ENCODE data around the gene TENM4.

Gene TENM4

GRCh38 chr11:78731027-78731426, 709.8 kb downstream of the TENM4 start:
- TF ChIP-seq CREB1 (IDR thresholded peaks at IDR 0.05; ENCODE audit: low read depth) (no peak), NFIC (IDR thresholded peaks at IDR 0.05) (no peak), ZBTB7A (IDR thresholded peaks at IDR 0.05; ENCODE audit: low read depth) (no peak), FOXM1 (IDR thresholded peaks at IDR 0.05; ENCODE audit: borderline replicate concordance, low read depth) (no peak), RAD21 (IDR thresholded peaks at IDR 0.05; ENCODE audit: low read depth) (no peak), YY1 (IDR thresholded peaks at IDR 0.05; ENCODE audit: low read depth) (no peak), MAX (IDR thresholded peaks at IDR 0.05) (no peak), TCF12 (IDR thresholded peaks at IDR 0.05; ENCODE audit: low read depth) (no peak), CEBPB (IDR thresholded peaks at IDR 0.05) (no peak), EGR1 (IDR thresholded peaks at IDR 0.05) (no peak), EP300 (IDR thresholded peaks at IDR 0.05; ENCODE audit: borderline replicate concordance) (no peak), TAF1 (IDR thresholded peaks at IDR 0.05; ENCODE audit: low read depth) (no peak), TEAD4 (IDR thresholded peaks at IDR 0.05) (no peak)
- TF ChIP-seq, protein P1, sequence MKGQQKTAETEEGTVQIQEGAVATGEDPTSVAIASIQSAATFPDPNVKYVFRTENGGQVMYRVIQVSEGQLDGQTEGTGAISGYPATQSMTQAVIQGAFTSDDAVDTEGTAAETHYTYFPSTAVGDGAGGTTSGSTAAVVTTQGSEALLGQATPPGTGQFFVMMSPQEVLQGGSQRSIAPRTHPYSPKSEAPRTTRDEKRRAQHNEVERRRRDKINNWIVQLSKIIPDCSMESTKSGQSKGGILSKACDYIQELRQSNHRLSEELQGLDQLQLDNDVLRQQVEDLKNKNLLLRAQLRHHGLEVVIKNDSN (IDR thresholded peaks at IDR 0.05) = no peak
- TF ChIP-seq, protein P2, sequence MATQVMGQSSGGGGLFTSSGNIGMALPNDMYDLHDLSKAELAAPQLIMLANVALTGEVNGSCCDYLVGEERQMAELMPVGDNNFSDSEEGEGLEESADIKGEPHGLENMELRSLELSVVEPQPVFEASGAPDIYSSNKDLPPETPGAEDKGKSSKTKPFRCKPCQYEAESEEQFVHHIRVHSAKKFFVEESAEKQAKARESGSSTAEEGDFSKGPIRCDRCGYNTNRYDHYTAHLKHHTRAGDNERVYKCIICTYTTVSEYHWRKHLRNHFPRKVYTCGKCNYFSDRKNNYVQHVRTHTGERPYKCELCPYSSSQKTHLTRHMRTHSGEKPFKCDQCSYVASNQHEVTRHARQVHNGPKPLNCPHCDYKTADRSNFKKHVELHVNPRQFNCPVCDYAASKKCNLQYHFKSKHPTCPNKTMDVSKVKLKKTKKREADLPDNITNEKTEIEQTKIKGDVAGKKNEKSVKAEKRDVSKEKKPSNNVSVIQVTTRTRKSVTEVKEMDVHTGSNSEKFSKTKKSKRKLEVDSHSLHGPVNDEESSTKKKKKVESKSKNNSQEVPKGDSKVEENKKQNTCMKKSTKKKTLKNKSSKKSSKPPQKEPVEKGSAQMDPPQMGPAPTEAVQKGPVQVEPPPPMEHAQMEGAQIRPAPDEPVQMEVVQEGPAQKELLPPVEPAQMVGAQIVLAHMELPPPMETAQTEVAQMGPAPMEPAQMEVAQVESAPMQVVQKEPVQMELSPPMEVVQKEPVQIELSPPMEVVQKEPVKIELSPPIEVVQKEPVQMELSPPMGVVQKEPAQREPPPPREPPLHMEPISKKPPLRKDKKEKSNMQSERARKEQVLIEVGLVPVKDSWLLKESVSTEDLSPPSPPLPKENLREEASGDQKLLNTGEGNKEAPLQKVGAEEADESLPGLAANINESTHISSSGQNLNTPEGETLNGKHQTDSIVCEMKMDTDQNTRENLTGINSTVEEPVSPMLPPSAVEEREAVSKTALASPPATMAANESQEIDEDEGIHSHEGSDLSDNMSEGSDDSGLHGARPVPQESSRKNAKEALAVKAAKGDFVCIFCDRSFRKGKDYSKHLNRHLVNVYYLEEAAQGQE (IDR thresholded peaks at IDR 0.05; ENCODE audit: low read depth) = no peak

DNA sequence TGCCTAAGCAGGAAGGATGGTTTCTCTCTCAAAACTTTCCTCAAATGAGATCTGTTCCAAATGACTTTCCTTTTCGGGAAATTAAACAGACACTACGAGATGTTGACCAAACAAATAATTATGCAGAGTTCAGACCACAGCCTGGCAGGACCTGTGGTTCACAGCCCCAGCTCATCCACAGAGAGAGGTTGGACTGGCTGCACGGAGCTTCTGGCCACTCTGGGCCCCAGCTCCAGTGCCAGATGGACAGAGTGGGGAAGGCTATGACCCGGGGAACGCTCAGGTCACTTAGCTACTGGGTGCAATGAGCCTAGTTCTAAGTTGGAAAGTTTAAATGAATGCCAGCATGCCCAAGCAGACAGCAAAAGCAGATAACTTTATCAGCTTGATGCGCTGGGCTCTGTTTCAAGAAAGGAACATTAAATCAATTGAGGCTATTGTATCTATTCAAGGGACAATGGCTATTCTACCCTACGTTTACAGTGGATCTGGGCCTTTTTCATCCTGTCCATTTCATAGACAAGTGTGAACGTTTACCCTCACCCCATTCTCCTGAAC, 710.5 kb downstream of the TENM4 start:
- TF ChIP-seq RAD21 (IDR thresholded peaks at IDR 0.05; ENCODE audit: low read depth) = no peak
- TF ChIP-seq CREB1 (IDR thresholded peaks at IDR 0.05; ENCODE audit: low read depth) = no peak
- TF ChIP-seq NFIC (IDR thresholded peaks at IDR 0.05) = no peak
- TF ChIP-seq EGR1 (IDR thresholded peaks at IDR 0.05) = no peak
- TF ChIP-seq, protein P2 (IDR thresholded peaks at IDR 0.05; ENCODE audit: low read depth) = no peak
- TF ChIP-seq EP300 (IDR thresholded peaks at IDR 0.05; ENCODE audit: borderline replicate concordance) = no peak
- TF ChIP-seq CEBPB (IDR thresholded peaks at IDR 0.05) = no peak
- no peak for TF ChIP-seq TAF1 (IDR thresholded peaks at IDR 0.05; ENCODE audit: low read depth)
- TF ChIP-seq ZBTB7A (IDR thresholded peaks at IDR 0.05; ENCODE audit: low read depth) = no peak
- no peak for TF ChIP-seq MAX (IDR thresholded peaks at IDR 0.05)
- TF ChIP-seq, protein P1 (IDR thresholded peaks at IDR 0.05) = no peak

DNA sequence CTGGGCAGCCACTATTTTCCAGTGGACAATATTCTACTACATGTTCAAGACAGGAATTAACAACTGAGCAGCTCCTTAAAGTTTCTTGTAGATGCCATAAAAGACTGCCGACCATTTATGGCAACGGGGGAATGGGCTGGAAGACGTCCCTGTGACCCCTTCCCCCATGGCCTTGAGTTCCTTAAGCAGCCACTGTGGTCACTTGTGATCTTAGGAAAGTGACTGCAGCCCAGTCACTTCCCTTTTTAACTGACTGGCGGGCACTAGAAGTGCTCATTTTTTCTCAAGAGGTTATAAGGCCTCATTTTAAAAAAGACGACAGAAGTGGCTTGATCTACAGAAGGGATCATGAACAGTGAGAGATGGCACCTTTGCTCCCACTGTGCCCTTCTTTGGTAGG, 713.0 kb downstream of the TENM4 start:
- TF ChIP-seq RAD21 (IDR thresholded peaks at IDR 0.05; ENCODE audit: low read depth) = no peak
- no peak for TF ChIP-seq TAF1 (IDR thresholded peaks at IDR 0.05; ENCODE audit: low read depth)
- no peak for TF ChIP-seq EP300 (IDR thresholded peaks at IDR 0.05; ENCODE audit: borderline replicate concordance)
- no peak for TF ChIP-seq CREB1 (IDR thresholded peaks at IDR 0.05; ENCODE audit: low read depth)
- no peak for TF ChIP-seq MAX (IDR thresholded peaks at IDR 0.05)
- TF ChIP-seq CEBPB (IDR thresholded peaks at IDR 0.05) = no peak

DNA sequence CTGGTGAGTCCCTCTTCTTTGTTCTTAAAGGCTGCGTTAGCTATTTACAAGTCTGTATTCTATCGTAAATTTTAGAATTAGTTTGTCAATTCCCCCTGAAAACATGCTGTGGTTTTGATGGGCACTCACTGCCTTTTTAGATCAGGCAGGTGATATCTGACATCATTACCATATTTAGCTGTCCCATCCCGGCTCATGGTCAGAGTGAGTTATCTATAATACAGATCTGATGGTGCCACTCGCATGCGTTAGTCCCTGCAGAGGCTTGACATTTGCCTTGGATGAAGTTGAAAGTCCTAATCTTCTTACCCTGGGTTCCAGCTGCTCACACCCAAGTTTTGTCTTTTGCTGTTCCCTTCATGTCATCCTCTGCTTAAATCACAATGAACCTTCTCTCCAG, 715.6 kb downstream of the TENM4 start:
- no peak for TF ChIP-seq ZBTB7A (IDR thresholded peaks at IDR 0.05; ENCODE audit: low read depth)
- TF ChIP-seq, protein P1 (IDR thresholded peaks at IDR 0.05) = no peak
- TF ChIP-seq MAX (IDR thresholded peaks at IDR 0.05) = no peak
- no peak for TF ChIP-seq CREB1 (IDR thresholded peaks at IDR 0.05; ENCODE audit: low read depth)
- no peak for TF ChIP-seq YY1 (IDR thresholded peaks at IDR 0.05; ENCODE audit: low read depth)
- no peak for TF ChIP-seq RAD21 (IDR thresholded peaks at IDR 0.05; ENCODE audit: low read depth)
- TF ChIP-seq EP300 (IDR thresholded peaks at IDR 0.05; ENCODE audit: borderline replicate concordance) = no peak
- TF ChIP-seq EGR1 (IDR thresholded peaks at IDR 0.05) = no peak
- TF ChIP-seq NFIC (IDR thresholded peaks at IDR 0.05) = no peak
- TF ChIP-seq CEBPB (IDR thresholded peaks at IDR 0.05) = no peak
- TF ChIP-seq FOXM1 (IDR thresholded peaks at IDR 0.05; ENCODE audit: borderline replicate concordance, low read depth) = no peak
- TF ChIP-seq TEAD4 (IDR thresholded peaks at IDR 0.05) = no peak
- no peak for TF ChIP-seq TCF12 (IDR thresholded peaks at IDR 0.05; ENCODE audit: low read depth)
- TF ChIP-seq, protein P2 (IDR thresholded peaks at IDR 0.05; ENCODE audit: low read depth) = no peak
- no peak for TF ChIP-seq TAF1 (IDR thresholded peaks at IDR 0.05; ENCODE audit: low read depth)

Measured in Ishikawa (cell line).